Measurements from ENCODE around the gene CRYBG1. TPM values are rescaled to one million over a fixed set of nuclear protein-coding genes. Genes with fewer than 3 reads are reported as not detected.
A peak's percentile ranks its signal among the peaks of the same experiment; 100 is the strongest.

The CRYBG1 gene
- total and polyA plus RNA-seq, 2 donors (not counting 3 experiments of a cell fraction or from before 2014, with no cell fraction given) = 4.1 to 30.1 TPM

DNA sequence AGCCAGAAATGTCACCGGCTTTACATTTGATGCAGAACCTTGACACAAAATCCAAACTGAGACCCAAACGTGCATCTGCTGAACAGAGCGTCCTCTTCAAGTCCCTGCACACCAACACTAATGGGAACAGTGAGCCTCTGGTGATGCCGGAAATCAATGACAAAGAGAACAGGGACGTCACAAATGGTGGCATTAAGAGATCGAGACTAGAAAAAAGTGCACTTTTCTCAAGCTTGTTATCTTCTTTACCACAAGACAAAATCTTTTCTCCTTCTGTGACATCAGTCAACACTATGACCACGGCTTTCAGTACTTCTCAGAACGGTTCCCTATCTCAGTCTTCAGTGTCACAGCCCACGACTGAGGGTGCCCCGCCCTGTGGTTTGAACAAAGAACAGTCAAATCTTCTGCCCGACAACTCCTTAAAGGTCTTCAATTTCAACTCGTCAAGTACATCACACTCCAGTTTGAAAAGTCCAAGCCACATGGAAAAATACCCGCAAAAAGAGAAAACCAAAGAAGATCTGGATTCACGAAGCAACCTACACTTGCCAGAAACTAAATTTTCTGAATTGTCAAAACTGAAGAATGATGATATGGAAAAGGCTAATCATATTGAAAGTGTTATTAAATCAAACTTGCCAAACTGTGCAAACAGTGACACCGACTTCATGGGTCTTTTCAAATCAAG, 160.3 kb downstream of the CRYBG1 start:
- TF ChIP-seq POLR2A (IDR thresholded peaks at IDR 0.05; ENCODE audit: low read depth, low read length) = no peak
- TF ChIP-seq MAX (IDR thresholded peaks at IDR 0.05; ENCODE audit: insufficient read depth, insufficient read length) = no peak
- TF ChIP-seq FOS (IDR thresholded peaks at IDR 0.05; ENCODE audit: borderline replicate concordance, insufficient read depth, low read length) = no peak
- TF ChIP-seq JUN (IDR thresholded peaks at IDR 0.05; ENCODE audit: borderline replicate concordance, insufficient read depth, insufficient read length, low read depth) = no peak
- no peak for TF ChIP-seq POLR2AphosphoS5 (IDR thresholded peaks at IDR 0.05; ENCODE audit: insufficient read depth, low read depth, low read length)
- TF ChIP-seq, protein P1, sequence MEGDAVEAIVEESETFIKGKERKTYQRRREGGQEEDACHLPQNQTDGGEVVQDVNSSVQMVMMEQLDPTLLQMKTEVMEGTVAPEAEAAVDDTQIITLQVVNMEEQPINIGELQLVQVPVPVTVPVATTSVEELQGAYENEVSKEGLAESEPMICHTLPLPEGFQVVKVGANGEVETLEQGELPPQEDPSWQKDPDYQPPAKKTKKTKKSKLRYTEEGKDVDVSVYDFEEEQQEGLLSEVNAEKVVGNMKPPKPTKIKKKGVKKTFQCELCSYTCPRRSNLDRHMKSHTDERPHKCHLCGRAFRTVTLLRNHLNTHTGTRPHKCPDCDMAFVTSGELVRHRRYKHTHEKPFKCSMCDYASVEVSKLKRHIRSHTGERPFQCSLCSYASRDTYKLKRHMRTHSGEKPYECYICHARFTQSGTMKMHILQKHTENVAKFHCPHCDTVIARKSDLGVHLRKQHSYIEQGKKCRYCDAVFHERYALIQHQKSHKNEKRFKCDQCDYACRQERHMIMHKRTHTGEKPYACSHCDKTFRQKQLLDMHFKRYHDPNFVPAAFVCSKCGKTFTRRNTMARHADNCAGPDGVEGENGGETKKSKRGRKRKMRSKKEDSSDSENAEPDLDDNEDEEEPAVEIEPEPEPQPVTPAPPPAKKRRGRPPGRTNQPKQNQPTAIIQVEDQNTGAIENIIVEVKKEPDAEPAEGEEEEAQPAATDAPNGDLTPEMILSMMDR (IDR thresholded peaks at IDR 0.05; ENCODE audit: extremely low read depth in 1 of 2, insufficient read depth in 1 of 2, low read depth in 1 of 2, low read length in 2 of 2) = no peak
- no peak for TF ChIP-seq GATA2 (IDR thresholded peaks at IDR 0.05; ENCODE audit: insufficient read depth, insufficient read length, low read depth, low read length)
- no peak for TF ChIP-seq EZH2 (IDR thresholded peaks at IDR 0.05; ENCODE audit: borderline replicate concordance, low read depth, low read length, severe bottlenecking)
- no peak for TF ChIP-seq MYC (IDR thresholded peaks at IDR 0.05; ENCODE audit: low read depth, low read length)
- CTCF ChIA-PET = no interaction called here
- H3K4me1 ChIP-seq (ENCODE audit: control insufficient read depth, extremely low read depth, insufficient read depth, low read length) = peaks cover 8% of the 10 kb centered on the region
- H3K9me1 ChIP-seq (replicated peaks; ENCODE audit: control insufficient read depth, extremely low read depth, insufficient read depth, low read length) = no peaks in the 10 kb centered on the region
- peaks cover 0 to 3% of the 10 kb centered on the region in 2 experiments for H3K36me3 ChIP-seq (ENCODE audit: control insufficient read depth in 2 of 2, extremely low read depth in 1 of 2, insufficient read depth in 2 of 2, low read length in 2 of 2)
- no peak overlapping the region for H3K9ac ChIP-seq (replicated peaks; ENCODE audit: extremely low read depth, insufficient read depth, low read length)
- TSS peak; percentile 18 for BruUV-seq (replicated peaks)
- DNase-seq (ENCODE audit: low read depth, low spot score) = no peak
- no peak overlapping the region for H3K4me2 ChIP-seq (ENCODE audit: insufficient read depth, low read length)
- no peak overlapping the region for H3K27ac ChIP-seq (ENCODE audit: insufficient read depth, low read depth, low read length)
- no peaks in the 10 kb centered on the region for H3K79me2 ChIP-seq (ENCODE audit: control insufficient read depth, insufficient read depth, low read length)
- no peak overlapping the region for H3K4me3 ChIP-seq (replicated peaks in 1 of 3; ENCODE audit: insufficient read depth in 1 of 3, low read depth in 1 of 3, low read length in 3 of 3)
- H3K9me3 ChIP-seq (replicated peaks; ENCODE audit: control insufficient read depth, insufficient read depth, low read length) = no peaks in the 10 kb centered on the region
- no peaks in the 10 kb centered on the region for H4K20me1 ChIP-seq (replicated peaks; ENCODE audit: control insufficient read depth, extremely low read depth, insufficient read depth, low read length)
- no peak overlapping the region for H2AFZ ChIP-seq (ENCODE audit: low read depth, low read length)
- no peak for FAIRE-seq
- no peaks in the 10 kb centered on the region for H3K27me3 ChIP-seq (ENCODE audit: control insufficient read depth in 2 of 2, insufficient read depth in 2 of 2, low read length in 2 of 2)
- POLR2A ChIA-PET = no interaction called here
- intact Hi-C loops (cut with micrococcal nuclease) = no loop called here
- dilution Hi-C loops (cut with MboI; ENCODE audit: extremely low pct_ligation_motif_present, low sequenced_read_pairs) = no loop called here
